Loucy (cell line): ENCODE measurements around the gene C1GALT1.

Experiments
- H2AFZ ChIP-seq: fragments of 200-600 bp; sonication (generic); 2 replicates; pipeline ENCODE4 v1.6.0; 2016; ENCODE audit warnings: antibody characterized with exemption, mild to moderate bottlenecking, low read length, moderate library complexity
- H3F3A ChIP-seq: fragments of 200-600 bp; 2 replicates; pipeline ENCODE4 v1.6.0; 2016; ENCODE audit warnings: antibody characterized with exemption, low read depth, mild to moderate bottlenecking
- H3K27me3 ChIP-seq: fragments of 200-600 bp; sonication (generic); 2 replicates; pipeline ENCODE4 v1.6.1; 2014; ENCODE audit warnings: low read length, mild to moderate bottlenecking; ENCODE audit not compliant: insufficient read depth, poor library complexity, severe bottlenecking
- H3K36me3 ChIP-seq: fragments of 200-600 bp; sonication (generic); 2 replicates; pipeline ENCODE4 v1.6.1; 2016; ENCODE audit warnings: low read length; ENCODE audit not compliant: insufficient read depth
- H3K4me1 ChIP-seq: fragments of 200-600 bp; sonication (generic); 2 replicates; pipeline ENCODE4 v1.5.1; 2014; ENCODE audit warnings: low read length, mild to moderate bottlenecking; ENCODE audit not compliant: insufficient read depth, poor library complexity, severe bottlenecking
- H3K4me2 ChIP-seq: fragments of 200-600 bp; sonication (generic); 2 replicates; pipeline ENCODE4 v1.6.0; 2014; ENCODE audit warnings: antibody characterized with exemption, low read length, low read depth, mild to moderate bottlenecking; ENCODE audit not compliant: poor library complexity, severe bottlenecking
- H3K4me3 ChIP-seq: fragments of 200-600 bp; sonication (generic); 2 replicates; pipeline ENCODE4 v1.5.1; 2014; ENCODE audit warnings: low read length, mild to moderate bottlenecking, mixed read lengths; ENCODE audit not compliant: poor library complexity, severe bottlenecking
- H3K79me2 ChIP-seq: fragments of 200-600 bp; sonication (generic); 2 replicates; pipeline ENCODE4 v1.6.1; 2014; ENCODE audit warnings: low read length; ENCODE audit not compliant: insufficient read depth
- H3K9ac ChIP-seq: fragments of 200-600 bp; sonication (generic); 2 replicates; pipeline ENCODE4 v1.6.0; 2014; ENCODE audit warnings: mild to moderate bottlenecking, low read depth, low read length, moderate library complexity; ENCODE audit not compliant: poor library complexity, severe bottlenecking
- H3K9me2 ChIP-seq: fragments of 200-600 bp; sonication (generic); replicated peaks from 2 replicates; pipeline ENCODE4 v1.6.1; 2016; ENCODE audit warnings: low read depth, low read length, mixed read lengths
- H3K9me3 ChIP-seq: fragments of 200-600 bp; sonication (generic); 2 replicates; pipeline ENCODE4 v1.6.1; 2014; ENCODE audit warnings: mild to moderate bottlenecking, antibody characterized with exemption, low read length, low read depth; ENCODE audit not compliant: insufficient read depth
- H4K20me1 ChIP-seq: fragments of 200-600 bp; sonication (generic); 2 replicates; pipeline ENCODE4 v1.6.0; 2014; ENCODE audit warnings: antibody characterized with exemption, low read length, mild to moderate bottlenecking; ENCODE audit not compliant: insufficient read depth, poor library complexity, severe bottlenecking
- CTCF ChIP-seq: fragments of 200-600 bp; sonication (generic); conservative IDR thresholded peaks from 2 replicates; pipeline ENCODE4 v1.5.1; 2014; ENCODE audit warnings: mild to moderate bottlenecking, antibody characterized with exemption, low read length
- EZH2phosphoT487 ChIP-seq: fragments of 200-600 bp; IDR thresholded peaks from 2 replicates; pipeline ENCODE4 v1.6.1; 2018; ENCODE audit warnings: antibody characterized with exemption, mild to moderate bottlenecking, moderate library complexity, borderline replicate concordance

C1GALT1 gene

DNA sequence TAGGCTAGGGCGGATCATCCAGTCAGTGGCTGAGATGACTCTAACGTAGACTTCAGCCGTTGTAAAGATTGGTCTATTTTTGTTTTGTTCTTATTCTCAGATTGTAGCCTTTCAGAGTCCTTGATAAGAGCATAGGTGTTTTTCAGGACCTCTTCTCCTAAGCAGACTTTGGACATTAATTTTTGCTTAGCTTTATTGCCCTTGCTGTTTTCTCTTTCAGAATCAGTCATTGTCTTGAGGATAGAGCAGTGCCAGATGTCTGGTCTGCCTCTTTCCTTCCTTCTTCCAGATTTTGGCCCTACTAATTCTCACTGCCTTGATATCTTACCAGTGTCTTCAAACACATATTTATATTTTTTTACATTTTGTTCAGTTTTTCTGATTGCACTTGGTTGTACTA, 49.5 kb downstream of the C1GALT1 start:
- H4K20me1 ChIP-seq: no peaks in the 10 kb centered on the region
- peaks cover 51% of the 10 kb centered on the region for H3K79me2 ChIP-seq
- H3K4me3 ChIP-seq: no peak overlapping the region
- H3K9me2 ChIP-seq: no peaks in the 10 kb centered on the region
- no peak overlapping the region for H3K9ac ChIP-seq
- H3F3A ChIP-seq: no peaks in the 10 kb centered on the region
- no peak overlapping the region for H2AFZ ChIP-seq
- no peak for TF ChIP-seq EZH2phosphoT487
- no peak for TF ChIP-seq CTCF
- H3K9me3 ChIP-seq: peaks cover 9% of the 10 kb centered on the region
- H3K4me2 ChIP-seq: no peak overlapping the region
- H3K4me1 ChIP-seq: peaks cover 6% of the 10 kb centered on the region
- peaks cover 15% of the 10 kb centered on the region for H3K36me3 ChIP-seq
- no peaks in the 10 kb centered on the region for H3K27me3 ChIP-seq

DNA sequence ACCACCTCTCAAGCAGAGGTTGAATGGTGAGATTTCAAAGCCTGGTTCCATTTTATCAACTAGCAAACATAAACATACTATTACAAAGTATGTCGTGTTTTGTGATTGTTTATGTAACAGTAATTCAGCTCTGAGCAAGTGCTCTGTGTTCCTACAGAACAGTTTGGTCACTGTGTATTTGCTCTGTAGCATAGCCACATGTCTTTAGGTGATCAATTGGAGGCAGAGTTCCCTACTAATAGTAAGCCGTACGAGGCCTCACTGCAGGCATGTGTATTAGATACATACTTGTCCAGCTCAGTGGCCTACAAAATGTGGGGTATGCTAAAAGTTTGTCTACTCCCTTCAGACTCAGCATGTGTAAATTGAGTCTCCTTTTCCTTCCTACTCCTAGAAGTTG, 53.0 kb downstream of the C1GALT1 start:
- Histone ChIP-seq H3F3A (no peaks in the 10 kb centered on the region), H2AFZ (no peak overlapping the region), H3K27me3 (no peaks in the 10 kb centered on the region), H3K9me3 (peaks cover 9% of the 10 kb centered on the region), H3K4me2 (no peak overlapping the region), H3K9me2 (no peaks in the 10 kb centered on the region), H4K20me1 (no peaks in the 10 kb centered on the region), H3K79me2 (peaks cover 36% of the 10 kb centered on the region), H3K4me1 (peaks cover 3% of the 10 kb centered on the region), H3K36me3 (peaks cover 48% of the 10 kb centered on the region; the same call in 1 of the 2 replicates), H3K9ac (no peak overlapping the region), H3K4me3 (no peak overlapping the region)
- TF ChIP-seq CTCF: no peak
- no peak for TF ChIP-seq EZH2phosphoT487

GRCh38 chr7:7236041-7236440, 53.7 kb downstream of the C1GALT1 start:
- no peaks in the 10 kb centered on the region for H3F3A ChIP-seq

More at GRCh38 chr7:7236041-7236440, 53.7 kb downstream of the C1GALT1 start:
- H4K20me1 ChIP-seq: no peaks in the 10 kb centered on the region
- H3K9me2 ChIP-seq: no peaks in the 10 kb centered on the region
- H2AFZ ChIP-seq: no peak overlapping the region
- no peaks in the 10 kb centered on the region for H3K27me3 ChIP-seq
- no peak overlapping the region for H3K4me2 ChIP-seq
- peaks cover 34% of the 10 kb centered on the region for H3K79me2 ChIP-seq
- TF ChIP-seq EZH2phosphoT487: no peak
- no peak for TF ChIP-seq CTCF
- no peak overlapping the region for H3K9ac ChIP-seq
- peaks cover 51% of the 10 kb centered on the region; the same call in 1 of the 2 replicates for H3K36me3 ChIP-seq
- H3K4me1 ChIP-seq: peaks cover 3% of the 10 kb centered on the region
- H3K9me3 ChIP-seq: peaks cover 4% of the 10 kb centered on the region
- H3K4me3 ChIP-seq: no peak overlapping the region
